Dendritic cell treated with granulocyte-macrophage colony-stimulating factor and Interleukin-4, amounts not matched to agents 40 ng/mL and 50 ng/mL, for 4 days (primary cell): Measurements from ENCODE around the gene CNTNAP1.
"Not testable (repeated sequence)": the region's sequence is repeated elsewhere in the genome, so short reads cannot be mapped to it uniquely, and the experiment has no call there.

Experiments used
- H3K27ac Mint-ChIP-seq: one replicate; pipeline ENCODE4 v1.8.0; 2022; ENCODE audit warnings: mild to moderate bottlenecking, mixed read lengths
- H3K27me3 Mint-ChIP-seq: one replicate; pipeline ENCODE4 v1.8.0; 2022; ENCODE audit warnings: mild to moderate bottlenecking, mixed read lengths
- H3K36me3 Mint-ChIP-seq: one replicate; pipeline ENCODE4 v1.8.0; 2022; ENCODE audit warnings: low read depth, mixed read lengths
- H3K4me1 Mint-ChIP-seq: one replicate; pipeline ENCODE4 v1.8.0; 2022; ENCODE audit warnings: low read depth, mixed read lengths
- H3K4me3 Mint-ChIP-seq: one replicate; pipeline ENCODE4 v1.8.0; 2022; ENCODE audit warnings: mild to moderate bottlenecking, moderate library complexity, mixed read lengths
- H3K9me3 Mint-ChIP-seq: one replicate; pipeline ENCODE4 v1.8.0; 2022; ENCODE audit warnings: mixed read lengths
- intact Hi-C: fragments of 100-400 bp; cut with micrococcal nuclease; formaldehyde crosslinking; loops from one replicate; pipeline ENCODE4 v1.15.0; 2022

Gene CNTNAP1

DNA sequence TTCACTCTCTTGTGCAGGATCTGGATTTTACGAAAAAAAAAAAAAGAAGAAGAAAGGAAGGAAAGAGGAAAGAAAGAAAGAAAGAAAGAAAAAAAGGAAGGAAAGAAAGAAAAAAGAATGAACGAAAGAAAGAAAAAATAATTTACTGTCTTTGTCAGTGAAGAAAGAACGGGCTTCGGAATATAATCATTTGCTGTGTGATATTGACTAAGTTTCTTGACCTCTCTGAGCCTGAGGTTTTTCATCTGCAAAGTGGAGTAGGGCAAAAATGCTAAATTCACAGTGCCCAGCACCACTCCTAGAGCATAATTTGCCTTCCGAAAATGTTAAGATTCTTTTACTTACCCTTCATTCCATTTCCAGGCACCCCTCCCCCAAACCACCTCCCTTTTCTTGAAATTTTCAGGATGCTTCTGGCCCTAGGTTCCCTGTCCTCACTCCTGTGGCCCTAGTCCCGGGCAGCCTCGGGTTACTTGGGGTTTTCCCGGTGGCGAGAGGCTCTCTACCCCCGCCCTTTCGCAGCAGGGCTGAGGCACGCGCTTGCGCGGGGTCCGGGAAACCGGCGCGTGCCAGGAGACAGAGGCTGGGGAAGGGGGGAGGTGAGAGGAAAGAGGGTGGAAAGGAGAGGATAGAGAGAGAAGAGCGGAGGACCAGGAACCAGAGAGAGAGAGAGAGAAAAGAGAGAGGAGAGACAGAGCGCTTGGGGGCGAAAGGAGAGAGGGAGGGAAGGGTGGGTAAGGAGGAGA is at the start of gene CNTNAP1:
TSS of gene CNTNAP1 (plus strand) at position 556 of the 746 bp plus-strand sequence. CDS start 299 bp downstream, outside the sequence.
- Mint-ChIP-seq H3K27me3 (peaks cover 54% of the 10 kb centered on the region), H3K4me1 (peaks cover 55% of the 10 kb centered on the region), H3K4me3 (peak within 1 kb of the TSS; percentile 75), H3K9me3 (no peaks in the 10 kb centered on the region), H3K36me3 (no peaks in the 10 kb centered on the region), H3K27ac (peak within 1 kb of the TSS; percentile 60)
- intact Hi-C loops = no loop called here

DNA sequence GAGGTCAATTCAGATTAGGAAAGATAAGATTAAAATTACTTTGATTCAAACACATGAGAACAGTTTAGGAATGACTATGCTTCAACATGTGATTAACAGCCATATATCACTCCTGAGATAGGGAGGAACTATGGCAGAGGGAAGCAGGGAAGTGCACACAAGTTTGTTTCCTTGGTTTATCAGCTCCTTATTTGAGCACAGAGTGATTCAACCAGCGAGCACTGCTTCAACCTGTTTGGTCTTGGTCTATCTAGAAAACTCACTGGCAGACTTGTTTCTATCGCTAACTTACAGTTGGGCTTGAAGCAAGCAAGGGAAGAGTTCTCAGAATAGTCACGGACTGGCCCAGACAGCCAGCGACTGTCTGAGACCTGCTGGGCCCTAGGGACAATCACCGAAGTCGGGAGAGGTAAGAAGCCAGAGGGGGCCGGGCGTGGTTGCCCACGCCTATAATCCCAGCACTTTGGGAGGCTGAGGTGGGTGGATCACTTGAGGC is 49.3 kb upstream of the CNTNAP1 start:
- Mint-ChIP-seq H3K9me3 (no peaks in the 10 kb centered on the region), H3K27ac (no peak overlapping the region), H3K27me3 (peaks cover 5% of the 10 kb centered on the region), H3K36me3 (no peaks in the 10 kb centered on the region), H3K4me3 (no peak overlapping the region), H3K4me1 (peaks cover 6% of the 10 kb centered on the region)
- intact Hi-C loops = no loop called here

DNA sequence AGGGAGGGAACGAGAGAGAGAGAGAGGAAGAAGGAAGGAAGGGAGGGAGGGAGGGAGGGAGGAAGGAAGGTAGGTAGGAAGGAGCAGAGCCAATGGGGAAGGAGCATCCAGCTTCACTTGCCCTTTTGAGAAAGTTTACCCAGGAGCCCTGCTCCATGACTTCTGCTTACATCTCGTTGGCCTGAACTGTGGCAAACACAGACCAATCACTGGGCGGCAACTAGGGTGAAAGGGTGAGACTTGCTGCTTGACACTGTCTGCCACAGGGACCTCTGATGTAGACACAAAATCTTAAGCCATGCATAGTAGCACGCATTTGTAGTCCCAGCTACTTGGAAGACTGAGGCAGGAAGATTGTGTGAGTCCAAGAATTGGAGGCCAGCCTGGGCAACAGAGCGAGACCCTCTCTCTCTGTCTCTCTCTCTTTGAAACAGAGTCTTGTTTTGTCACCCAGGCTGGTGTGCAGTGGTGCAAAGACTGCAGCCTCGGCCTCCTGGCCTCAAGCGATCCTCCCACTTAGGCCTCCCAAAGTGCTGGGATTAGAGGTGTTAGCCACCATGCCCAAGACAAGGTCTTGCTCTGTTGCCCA is 42.7 kb upstream of the CNTNAP1 start:
- Mint-ChIP-seq H3K9me3 (no peaks in the 10 kb centered on the region), H3K4me3 (no peak overlapping the region), H3K27ac (no peak overlapping the region), H3K27me3 (peaks cover 17% of the 10 kb centered on the region), H3K36me3 (no peaks in the 10 kb centered on the region), H3K4me1 (no peaks in the 10 kb centered on the region)
- intact Hi-C loops = no loop called here

DNA sequence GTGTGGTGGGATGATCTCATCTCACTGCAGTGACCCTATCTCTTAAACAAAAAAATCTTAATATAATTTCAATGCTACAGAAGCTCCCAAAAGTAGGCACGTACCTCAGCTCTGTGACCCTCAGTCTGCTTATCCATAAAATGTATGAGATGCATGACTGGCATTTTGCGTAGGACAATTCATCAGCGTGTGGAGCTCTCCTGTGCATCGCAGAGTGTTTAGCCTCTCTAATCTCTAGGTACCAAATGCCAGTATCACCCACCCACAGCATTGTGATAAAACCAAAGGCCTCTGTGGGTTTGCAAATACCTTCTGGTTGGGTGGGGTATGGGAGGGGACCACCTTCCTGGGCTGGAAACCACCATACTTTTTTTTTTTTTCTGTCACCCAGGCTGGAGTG is 42.2 kb upstream of the CNTNAP1 start:
- Mint-ChIP-seq H3K4me3 (no peak overlapping the region), H3K36me3 (no peaks in the 10 kb centered on the region), H3K9me3 (no peaks in the 10 kb centered on the region), H3K4me1 (no peaks in the 10 kb centered on the region), H3K27ac (no peak overlapping the region), H3K27me3 (peaks cover 17% of the 10 kb centered on the region)
- intact Hi-C loops = no loop called here

DNA sequence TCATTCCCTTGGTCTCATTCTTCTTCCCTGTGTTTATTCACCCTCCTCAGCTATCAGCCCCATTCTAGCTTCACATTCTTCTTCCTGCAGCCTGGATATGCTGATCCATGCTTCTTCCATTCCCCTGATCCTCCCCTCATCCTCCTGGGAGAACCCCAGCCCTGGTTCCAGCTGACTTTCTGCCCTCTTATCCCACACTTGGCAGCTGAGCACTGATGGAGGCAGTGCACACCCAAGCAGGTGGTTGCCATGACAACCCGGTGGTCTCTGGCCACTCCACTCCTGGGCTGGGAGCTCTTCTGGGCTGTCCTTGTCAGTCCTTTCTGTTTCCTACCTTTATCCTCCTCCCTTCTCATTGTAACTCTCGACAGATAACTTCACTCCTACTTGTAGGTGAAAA is 40.0 kb upstream of the CNTNAP1 start:
- H3K4me1 Mint-ChIP-seq = no peaks in the 10 kb centered on the region
- intact Hi-C loops = no loop called here
- H3K9me3 Mint-ChIP-seq = no peaks in the 10 kb centered on the region
- H3K36me3 Mint-ChIP-seq = no peaks in the 10 kb centered on the region
- no peak overlapping the region for H3K27ac Mint-ChIP-seq
- no peak overlapping the region for H3K4me3 Mint-ChIP-seq
- peaks cover 12% of the 10 kb centered on the region for H3K27me3 Mint-ChIP-seq

DNA sequence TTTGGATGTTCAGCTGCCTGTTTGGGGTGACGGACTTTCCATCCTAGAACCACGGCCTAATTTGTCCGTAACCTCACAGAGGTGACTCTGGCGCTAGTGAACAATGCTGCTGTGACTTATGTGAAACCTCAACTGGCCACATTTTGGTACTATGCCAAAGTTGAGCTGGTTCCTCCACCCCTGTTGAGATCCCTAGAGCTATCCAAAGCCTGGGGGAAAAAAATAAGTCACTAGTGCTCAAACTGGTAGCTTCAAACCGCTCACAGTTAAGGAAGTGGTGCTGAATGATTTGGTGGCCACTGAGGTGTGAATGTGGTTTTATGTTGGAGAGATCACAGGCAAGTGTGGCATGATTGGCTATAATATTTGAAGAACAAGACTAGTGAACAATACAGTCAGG is 34.6 kb upstream of the CNTNAP1 start:
- no peaks in the 10 kb centered on the region for H3K9me3 Mint-ChIP-seq
- no peaks in the 10 kb centered on the region for H3K4me1 Mint-ChIP-seq
- peaks cover 6% of the 10 kb centered on the region for H3K27me3 Mint-ChIP-seq
- no peak overlapping the region for H3K27ac Mint-ChIP-seq
- intact Hi-C loops = no loop called here
- H3K36me3 Mint-ChIP-seq = no peaks in the 10 kb centered on the region
- H3K4me3 Mint-ChIP-seq = no peak overlapping the region

DNA sequence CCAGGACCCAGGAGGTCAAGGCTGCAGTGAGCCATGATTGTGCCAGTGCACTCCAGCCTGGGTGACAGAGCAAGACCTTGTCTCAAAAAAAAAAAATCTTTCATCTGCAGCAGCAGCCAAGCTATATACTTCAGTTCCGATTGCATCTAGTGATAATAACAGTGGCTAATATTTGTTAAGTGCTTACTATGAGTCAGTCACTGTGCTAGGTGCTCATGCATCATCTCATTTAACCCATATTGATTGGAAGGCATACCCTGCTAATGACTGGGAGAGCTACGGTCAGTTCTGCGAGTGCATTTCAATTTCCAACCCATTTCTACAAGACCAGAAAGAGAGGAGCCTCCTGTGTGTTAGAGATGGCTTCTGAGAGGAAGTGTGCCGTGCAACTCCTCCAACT is 30.9 kb upstream of the CNTNAP1 start:
- Mint-ChIP-seq H3K4me3 (no peak overlapping the region), H3K27me3 (peaks cover 33% of the 10 kb centered on the region), H3K9me3 (no peaks in the 10 kb centered on the region), H3K4me1 (peaks cover 10% of the 10 kb centered on the region), H3K27ac (no peak overlapping the region), H3K36me3 (no peaks in the 10 kb centered on the region)
- intact Hi-C loops = no loop called here

DNA sequence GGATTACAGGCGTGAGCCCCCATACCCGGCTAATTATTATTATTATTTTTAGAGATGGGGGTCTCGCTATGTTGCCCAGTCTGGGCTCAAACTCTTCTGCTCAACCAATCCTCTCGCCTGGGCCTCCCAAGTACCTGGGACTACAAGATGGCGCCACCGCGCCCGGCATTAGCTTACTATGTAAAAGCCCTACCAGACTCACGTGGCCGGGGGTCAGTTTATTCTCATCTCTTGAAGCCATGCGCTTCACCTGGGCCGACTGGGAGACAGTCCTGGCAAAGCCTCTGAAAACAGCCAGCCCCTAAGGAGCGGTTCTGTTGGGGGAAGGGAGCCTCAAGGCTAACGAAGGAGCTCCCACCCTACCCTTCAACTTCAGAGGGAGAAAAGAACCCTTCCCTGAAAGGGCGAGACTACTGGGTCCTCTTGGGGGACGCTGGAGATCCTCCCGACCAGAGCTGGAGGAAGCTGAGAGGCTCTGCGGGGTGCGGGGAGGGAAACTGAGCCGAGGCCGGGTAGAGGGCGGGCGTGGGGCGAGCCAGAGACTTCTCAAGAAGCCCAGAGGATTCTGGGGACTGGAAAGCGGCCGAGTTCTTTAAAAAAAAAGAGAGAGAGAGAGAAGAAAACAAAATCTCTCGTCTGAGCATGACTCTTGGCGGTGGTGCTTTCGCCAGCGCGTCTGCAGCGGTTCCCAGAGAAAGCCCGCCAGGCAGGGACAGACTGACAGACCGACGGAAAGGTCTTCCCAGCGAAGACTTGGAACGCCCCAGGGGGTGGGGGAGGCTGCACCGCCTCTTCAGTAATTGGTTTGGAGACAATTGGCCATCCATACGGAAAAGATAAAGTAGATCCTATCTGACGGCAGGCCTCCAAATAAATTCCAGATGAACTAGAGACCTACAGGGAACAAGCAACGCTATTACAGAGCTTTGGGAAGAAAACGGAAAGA is 28.9 kb upstream of the CNTNAP1 start:
- Mint-ChIP-seq H3K4me1 (peaks cover 22% of the 10 kb centered on the region), H3K27ac (no peak overlapping the region), H3K27me3 (peaks cover 41% of the 10 kb centered on the region), H3K36me3 (no peaks in the 10 kb centered on the region), H3K4me3 (peak overlapping the region; percentile 57), H3K9me3 (peaks cover 6% of the 10 kb centered on the region)
- intact Hi-C loops = no loop called here

DNA sequence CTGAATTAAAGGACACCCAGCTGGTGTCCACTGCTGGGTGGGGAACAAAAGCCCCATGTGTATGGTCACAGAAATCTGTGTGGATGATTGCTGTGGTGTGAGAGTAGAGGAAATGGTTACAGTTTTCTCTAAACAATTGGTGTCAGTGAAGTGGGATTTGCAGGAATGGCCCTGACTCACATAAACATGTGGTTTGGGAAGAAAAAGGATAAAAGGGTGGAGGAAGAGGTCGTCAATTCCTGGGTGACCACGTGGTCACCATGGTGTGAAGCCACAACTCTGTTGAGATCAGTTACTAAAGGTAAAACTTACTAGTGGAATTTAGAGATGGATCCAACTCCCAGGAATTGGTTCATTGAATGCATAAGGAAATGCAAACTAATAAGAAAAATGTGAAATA is 26.8 kb upstream of the CNTNAP1 start:
- intact Hi-C loops = no loop called here
- H3K36me3 Mint-ChIP-seq = no peaks in the 10 kb centered on the region
- H3K4me3 Mint-ChIP-seq = no peak overlapping the region
- no peak overlapping the region for H3K27ac Mint-ChIP-seq
- peaks cover 32% of the 10 kb centered on the region for H3K4me1 Mint-ChIP-seq
- peaks cover 53% of the 10 kb centered on the region for H3K27me3 Mint-ChIP-seq
- H3K9me3 Mint-ChIP-seq = peaks cover 7% of the 10 kb centered on the region

DNA sequence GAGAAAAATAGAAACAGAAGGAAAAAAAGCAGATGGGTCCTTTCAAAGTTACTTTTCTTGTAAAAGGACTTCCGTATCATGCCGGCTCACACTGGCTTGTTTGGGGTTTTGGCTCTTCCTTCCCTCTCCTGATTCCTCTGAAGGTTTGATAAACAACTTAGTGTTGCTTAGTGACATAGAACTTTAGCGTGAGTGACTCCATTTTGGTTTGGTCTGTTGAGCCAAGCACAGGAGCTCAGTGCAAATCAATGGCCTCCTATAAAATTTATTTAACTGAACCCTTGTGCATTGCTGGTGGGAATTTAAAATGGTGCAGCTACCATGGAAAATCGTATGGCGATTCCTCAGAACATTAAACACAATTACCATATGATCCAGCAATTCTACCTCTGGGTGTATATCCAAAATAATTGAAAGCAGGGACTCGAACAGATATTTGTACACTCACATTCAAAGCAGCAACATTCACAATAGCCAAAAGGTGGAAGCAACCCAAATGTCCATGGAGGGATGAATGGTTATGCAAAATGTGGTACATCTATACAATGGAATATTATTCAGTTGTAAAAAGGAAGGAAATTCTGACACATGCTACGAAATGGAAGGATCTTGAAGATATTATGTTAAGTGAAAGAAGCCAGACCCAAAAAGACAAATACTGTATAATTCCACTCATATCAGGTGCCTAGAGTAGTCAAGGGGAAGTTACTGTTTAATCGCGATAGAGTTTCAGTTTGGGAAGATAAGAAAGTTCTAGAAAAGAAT is 24.3 kb upstream of the CNTNAP1 start:
- Mint-ChIP-seq H3K4me1 (peaks cover 32% of the 10 kb centered on the region), H3K9me3 (peaks cover 7% of the 10 kb centered on the region), H3K27ac (no peak overlapping the region), H3K27me3 (peaks cover 49% of the 10 kb centered on the region), H3K4me3 (peak overlapping the region; percentile 2), H3K36me3 (no peaks in the 10 kb centered on the region)
- intact Hi-C loops = no loop called here

DNA sequence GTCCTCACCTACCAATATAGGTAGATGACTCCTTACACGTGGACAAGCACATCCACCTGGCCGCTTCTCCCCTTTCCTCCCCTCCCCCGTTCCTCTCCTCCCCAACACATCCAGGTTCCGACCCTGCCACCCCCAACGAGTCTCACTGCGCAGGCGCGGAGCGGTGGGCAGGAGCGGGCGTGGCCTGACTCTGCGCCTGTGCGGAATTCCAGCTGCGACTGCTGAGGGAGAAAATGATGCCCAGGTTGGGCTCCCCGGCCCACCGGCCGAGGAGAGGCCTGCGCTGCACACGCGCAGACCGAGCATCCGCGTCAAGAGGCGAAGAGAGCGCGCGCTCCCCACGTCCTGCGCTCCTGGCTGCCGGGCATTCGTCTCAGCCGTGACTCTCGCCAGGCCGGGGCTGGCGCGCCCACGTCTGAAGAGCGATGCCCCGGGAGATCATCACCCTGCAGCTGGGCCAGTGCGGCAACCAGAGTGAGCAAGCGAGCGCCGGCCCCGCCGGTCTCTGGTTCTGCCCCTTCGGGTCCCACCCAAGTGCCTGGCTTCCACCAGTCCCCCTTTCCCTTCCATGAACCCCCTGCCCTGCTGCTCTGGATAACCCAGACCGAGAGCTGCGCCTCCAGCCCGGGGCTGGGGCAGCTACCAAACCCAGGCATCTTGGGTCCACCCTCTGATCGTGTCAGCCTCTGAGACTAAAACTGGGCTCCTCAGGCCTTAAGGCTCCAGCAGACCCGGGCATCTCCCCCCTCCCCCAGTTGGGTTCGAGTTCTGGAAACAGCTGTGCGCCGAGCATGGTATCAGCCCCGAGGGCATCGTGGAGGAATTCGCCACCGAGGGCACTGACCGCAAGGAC is 23.0 kb upstream of the CNTNAP1 start, which contains the start of gene TUBG2:
TSS of gene TUBG2 (plus strand) at position 206 of the 853 bp plus-strand sequence. CDS start at position 426, 220 bp downstream.
- Mint-ChIP-seq H3K27ac (peak within 1 kb of the TSS; percentile 82), H3K36me3 (no peaks in the 10 kb centered on the region), H3K9me3 (peaks cover 7% of the 10 kb centered on the region), H3K4me1 (peaks cover 22% of the 10 kb centered on the region), H3K4me3 (peak within 1 kb of the TSS; percentile 87), H3K27me3 (peaks cover 36% of the 10 kb centered on the region)
- intact Hi-C loops = no loop called here

DNA sequence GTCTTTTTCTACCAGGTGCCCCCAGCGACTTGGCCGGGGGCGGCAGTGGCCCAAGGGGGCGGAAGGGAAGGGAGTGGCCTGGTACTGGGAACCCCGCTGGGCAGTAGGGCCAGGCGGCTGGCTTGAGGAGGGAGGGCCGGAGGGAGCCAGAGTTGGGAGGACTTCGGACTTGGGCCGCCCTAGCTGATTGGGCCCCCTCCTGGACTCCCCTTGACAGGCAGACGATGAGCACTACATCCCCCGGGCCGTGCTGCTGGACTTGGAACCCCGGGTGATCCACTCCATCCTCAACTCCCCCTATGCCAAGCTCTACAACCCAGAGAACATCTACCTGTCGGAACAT is 22.4 kb upstream of the CNTNAP1 start:
- peaks cover 22% of the 10 kb centered on the region for H3K4me1 Mint-ChIP-seq
- H3K4me3 Mint-ChIP-seq = peak overlapping the region; percentile 87
- peaks cover 30% of the 10 kb centered on the region for H3K27me3 Mint-ChIP-seq
- H3K36me3 Mint-ChIP-seq, intact Hi-C loops, H3K9me3 Mint-ChIP-seq: not testable (repeated sequence)
- H3K27ac Mint-ChIP-seq = peak overlapping the region; percentile 82
